ENCODE data around the gene TGFA. TPM values are rescaled to one million over a fixed set of nuclear protein-coding genes. Genes with fewer than 3 reads are reported as not detected.

TGFA gene
- total and polyA plus RNA-seq, 10 of the 15 experiments (the other 5 are each of a cell fraction or from before 2014, with no cell fraction given), result 0.03 to 0.23 TPM; not detected in 8

- TF ChIP-seq ZNF217 (IDR thresholded peaks at IDR 0.05) (no peak), MEF2A (IDR thresholded peaks at IDR 0.05; ENCODE audit: insufficient read depth, low read depth, low read length) (no peak), JUNB (IDR thresholded peaks at IDR 0.05) (no peak), NRF1 (conservative IDR thresholded peaks at IDR 0.05; ENCODE audit: low read depth, low read length) (no peak), ZNF592 (IDR thresholded peaks at IDR 0.05) (no peak)
Observed at GRCh38 chr2:70532244-70532935, 21.2 kb downstream of the TGFA start (continued).

DNA sequence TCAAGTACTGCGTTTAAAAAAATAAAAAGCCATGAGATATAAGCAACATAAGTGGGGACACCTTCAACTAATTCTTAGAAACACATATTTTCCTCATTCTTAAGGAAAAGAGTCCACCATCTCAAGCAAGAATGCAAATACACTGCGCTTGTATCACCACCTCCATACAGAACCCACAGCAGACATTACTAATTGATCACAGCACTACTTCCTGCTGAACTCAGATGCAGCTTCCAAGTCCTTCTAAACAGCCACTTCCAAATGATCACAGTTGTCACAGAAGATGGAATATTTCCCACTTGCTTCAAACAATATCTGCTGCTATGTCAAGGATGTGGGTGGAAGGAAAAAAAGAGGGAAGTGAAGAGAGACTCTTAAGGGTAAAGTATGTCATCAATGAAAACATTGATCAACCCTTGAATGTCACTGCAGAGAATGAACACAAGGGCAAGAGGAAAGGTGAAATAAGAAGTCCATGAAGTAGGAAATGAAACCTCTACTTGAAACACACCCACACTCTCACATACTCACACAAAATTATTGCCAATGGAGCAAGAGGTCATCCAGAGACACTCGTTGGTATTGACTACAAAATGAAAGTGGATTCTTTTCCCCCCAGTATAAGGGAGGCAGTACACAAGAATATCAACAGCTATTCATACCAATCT is 22.1 kb downstream of the TGFA start:
- in situ Hi-C loops (cut with MboI), result no loop called here
- Histone ChIP-seq H2AFZ (ENCODE audit: control insufficient read depth, low read depth, low read length) (no peak overlapping the region), H3K4me1 (ENCODE audit: control insufficient read depth, insufficient read depth, low read length) (no peaks in the 10 kb centered on the region), H3K4me2 (ENCODE audit: control insufficient read depth, insufficient read depth) (no peak overlapping the region), H3K36me3 (ENCODE audit: control insufficient read depth in 2 of 2, insufficient read depth in 2 of 2, low read length in 1 of 2) (no peaks in the 10 kb centered on the region), H3K27me3 (replicated peaks in 1 of 2; ENCODE audit: control insufficient read depth in 2 of 2, insufficient read depth in 2 of 2, low read length in 1 of 2) (no peaks in the 10 kb centered on the region; a peak in 2 of 4 replicates), H3K79me2 (ENCODE audit: control insufficient read depth, insufficient read depth, low read length) (no peaks in the 10 kb centered on the region), H3K9me3 (replicated peaks; ENCODE audit: control insufficient read depth, insufficient read depth, low read length) (no peaks in the 10 kb centered on the region; the same call in 2 of the 3 replicates), H3K9ac (ENCODE audit: control insufficient read depth, insufficient read depth, low read length) (no peak overlapping the region), H4K20me1 (ENCODE audit: control insufficient read depth, insufficient read depth) (no peaks in the 10 kb centered on the region), H3K4me3 (no peak overlapping the region), H3K27ac (ENCODE audit: control insufficient read depth, insufficient read depth) (no peak overlapping the region)
- BruUV-seq (replicated peaks), result no TSS peak
- CTCF ChIA-PET, result no interaction called here
- SMC1A ChIA-PET (ENCODE audit: uncharacterized antibody, unreplicated experiment), result interaction anchor here (0.6 kb wide), 1 partner anchor 1031 kb away, joined by 3 read pairs; no protein-coding TSS in a partner anchor
- FAIRE-seq (no peak), ATAC-seq (no peak), DNase-seq (ENCODE audit: low read depth, low spot score) (no peak)
- 42% methylated on average over 3 of the region's 3 CpGs for WGBS (ENCODE audit: insufficient coverage, insufficient replicate concordance, low lambda C conversion rate, missing lambda C conversion rate)
- intact Hi-C loops (cut with micrococcal nuclease; ENCODE audit: unreplicated experiment), result no loop called here
- RAD21 ChIA-PET (ENCODE audit: unreplicated experiment), result no interaction called here
- POLR2A ChIA-PET, result no interaction called here
- TF ChIP-seq SRF (IDR thresholded peaks at IDR 0.05; ENCODE audit: low read depth in 2 of 2, low read length in 2 of 2), result peak in 1 of 2 experiments; percentile 48; a peak in 1 of 4 replicates
- TF ChIP-seq, protein P1, sequence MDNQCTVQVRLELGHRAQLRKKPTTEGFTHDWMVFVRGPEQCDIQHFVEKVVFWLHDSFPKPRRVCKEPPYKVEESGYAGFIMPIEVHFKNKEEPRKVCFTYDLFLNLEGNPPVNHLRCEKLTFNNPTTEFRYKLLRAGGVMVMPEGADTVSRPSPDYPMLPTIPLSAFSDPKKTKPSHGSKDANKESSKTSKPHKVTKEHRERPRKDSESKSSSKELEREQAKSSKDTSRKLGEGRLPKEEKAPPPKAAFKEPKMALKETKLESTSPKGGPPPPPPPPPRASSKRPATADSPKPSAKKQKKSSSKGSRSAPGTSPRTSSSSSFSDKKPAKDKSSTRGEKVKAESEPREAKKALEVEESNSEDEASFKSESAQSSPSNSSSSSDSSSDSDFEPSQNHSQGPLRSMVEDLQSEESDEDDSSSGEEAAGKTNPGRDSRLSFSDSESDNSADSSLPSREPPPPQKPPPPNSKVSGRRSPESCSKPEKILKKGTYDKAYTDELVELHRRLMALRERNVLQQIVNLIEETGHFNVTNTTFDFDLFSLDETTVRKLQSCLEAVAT (IDR thresholded peaks at IDR 0.05), result peak; percentile 78; the same call in 1 of the 2 replicates
- TF ChIP-seq FOXM1 (IDR thresholded peaks at IDR 0.05; ENCODE audit: low read depth, low read length), result no peak
